HG03354 (cell line): Measurements from ENCODE around the gene PLCB2.

ENCODE experiments used
- ATAC-seq: cut with Tn5 transposase; IDR thresholded peaks from one replicate; pipeline ENCODE4 v1.9.1; 2021; ENCODE audit warnings: mild to moderate bottlenecking; ENCODE audit not compliant: unreplicated experiment, poor library complexity, severe bottlenecking

Gene PLCB2

GRCh38 chr15:40276927-40277326 lies 30.8 kb downstream of the PLCB2 start:
- ATAC-seq: no peak

DNA sequence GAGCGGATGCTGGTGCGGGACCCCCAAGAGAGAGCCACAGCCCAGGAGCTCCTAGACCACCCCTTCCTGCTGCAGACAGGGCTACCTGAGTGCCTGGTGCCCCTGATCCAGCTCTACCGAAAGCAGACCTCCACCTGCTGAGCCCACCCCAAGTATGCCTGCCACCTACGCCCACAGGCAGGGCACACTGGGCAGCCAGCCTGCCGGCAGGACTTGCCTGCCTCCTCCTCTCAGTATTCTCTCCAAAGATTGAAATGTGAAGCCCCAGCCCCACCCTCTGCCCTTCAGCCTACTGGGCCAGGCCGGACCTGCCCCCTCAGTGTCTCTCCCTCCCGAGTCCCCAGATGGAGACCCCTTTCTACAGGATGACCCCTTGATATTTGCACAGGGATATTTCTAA lies 31.8 kb downstream of the PLCB2 start:
- ATAC-seq: no peak

GRCh38 chr15:40275523-40275922 lies 32.2 kb downstream of the PLCB2 start:
- ATAC-seq: no peak

DNA sequence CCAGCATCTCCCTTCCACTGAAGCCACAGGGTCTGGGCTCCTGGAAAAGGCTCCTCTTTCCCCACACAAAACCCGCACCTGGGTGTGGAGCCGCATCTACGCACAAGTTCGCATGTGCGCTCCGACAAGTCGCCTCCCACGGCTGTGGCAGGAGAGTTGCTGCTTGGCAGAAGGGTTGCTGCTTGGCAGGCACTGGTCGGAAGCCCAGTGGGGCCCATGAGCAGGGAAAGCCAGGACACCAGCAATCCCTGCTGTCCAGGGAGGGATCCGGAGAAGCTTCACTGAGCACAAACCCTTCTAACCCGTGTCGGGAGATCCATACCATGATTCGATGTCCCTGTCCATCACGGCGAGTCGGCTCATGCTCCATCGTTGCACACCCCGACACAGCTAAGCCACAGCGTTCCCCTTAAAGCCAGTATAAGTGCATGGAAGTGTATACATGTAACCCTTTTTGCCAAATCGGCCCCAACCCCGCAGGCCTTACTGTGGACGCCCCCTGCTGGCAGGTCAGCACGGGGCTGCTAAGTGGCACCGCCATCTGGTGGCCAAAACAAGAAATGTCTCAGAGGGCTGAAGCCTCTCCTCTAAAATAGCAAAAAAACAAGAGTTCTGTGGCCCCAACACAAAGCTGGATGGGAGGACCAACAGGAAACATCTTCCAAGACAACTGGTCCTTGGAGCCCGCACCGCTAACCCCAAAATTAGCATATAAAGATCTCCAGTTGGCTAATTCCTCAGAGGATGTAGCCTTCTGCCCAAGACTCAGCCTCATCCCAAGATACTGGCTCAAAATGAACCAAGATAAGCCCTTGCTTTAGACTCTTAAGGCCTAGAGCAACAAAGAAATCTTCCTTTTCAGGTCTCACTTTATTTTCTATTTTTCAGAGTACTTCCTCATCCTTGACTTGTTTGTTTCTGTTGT lies 33.1 kb downstream of the PLCB2 start:
- peak; percentile 56 for ATAC-seq

DNA sequence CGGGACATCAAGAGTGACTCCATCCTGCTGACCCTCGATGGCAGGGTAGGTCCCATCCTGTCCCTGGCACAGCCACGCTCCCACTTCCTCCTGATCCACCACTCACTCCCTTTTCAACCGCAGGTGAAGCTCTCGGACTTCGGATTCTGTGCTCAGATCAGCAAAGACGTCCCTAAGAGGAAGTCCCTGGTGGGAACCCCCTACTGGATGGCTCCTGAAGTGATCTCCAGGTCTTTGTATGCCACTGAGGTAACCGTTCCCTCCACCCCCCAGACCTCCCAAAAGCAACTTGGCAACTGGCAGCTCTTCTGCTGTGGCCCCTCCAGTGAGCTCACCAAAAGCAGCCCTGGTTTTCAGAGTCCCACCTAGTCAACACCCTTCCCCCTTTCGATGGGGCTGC lies 34.3 kb downstream of the PLCB2 start:
- no peak for ATAC-seq

GRCh38 chr15:40272485-40273056 lies 35.2 kb downstream of the PLCB2 start:
- no peak for ATAC-seq

GRCh38 chr15:40271685-40272484 lies 35.9 kb downstream of the PLCB2 start:
- ATAC-seq: no peak

- ATAC-seq: no peak
Observed at GRCh38 chr15:40270246-40270995, 37.3 kb downstream of the PLCB2 start.

GRCh38 chr15:40269604-40270003 lies 38.1 kb downstream of the PLCB2 start:
- no peak for ATAC-seq

GRCh38 chr15:40267670-40268069 lies 40.1 kb downstream of the PLCB2 start:
- ATAC-seq: no peak

DNA sequence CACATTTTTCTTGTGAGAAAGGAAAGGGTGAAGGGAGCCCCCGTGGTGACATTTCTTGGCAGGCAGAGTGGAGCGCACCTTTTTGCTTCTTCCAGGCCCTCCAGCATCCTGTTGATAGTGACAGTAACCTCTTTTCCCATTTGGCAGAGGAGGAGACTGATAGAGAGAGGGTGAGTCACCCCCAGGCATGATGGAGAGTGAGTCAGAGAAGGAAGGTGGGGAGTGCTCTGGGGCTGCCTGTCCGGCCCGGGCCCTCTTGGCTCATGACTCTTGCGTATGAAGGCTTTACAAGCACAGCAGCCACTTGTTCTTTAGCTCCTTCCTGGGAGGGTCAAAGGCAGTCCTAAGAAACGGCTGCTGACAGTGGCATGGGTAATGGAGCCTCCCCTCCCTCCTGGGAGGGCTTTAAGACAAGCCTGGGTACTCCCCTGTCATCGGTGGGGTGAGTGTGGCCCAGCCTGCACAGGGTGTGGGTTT lies 40.9 kb downstream of the PLCB2 start:
- ATAC-seq: no peak

DNA sequence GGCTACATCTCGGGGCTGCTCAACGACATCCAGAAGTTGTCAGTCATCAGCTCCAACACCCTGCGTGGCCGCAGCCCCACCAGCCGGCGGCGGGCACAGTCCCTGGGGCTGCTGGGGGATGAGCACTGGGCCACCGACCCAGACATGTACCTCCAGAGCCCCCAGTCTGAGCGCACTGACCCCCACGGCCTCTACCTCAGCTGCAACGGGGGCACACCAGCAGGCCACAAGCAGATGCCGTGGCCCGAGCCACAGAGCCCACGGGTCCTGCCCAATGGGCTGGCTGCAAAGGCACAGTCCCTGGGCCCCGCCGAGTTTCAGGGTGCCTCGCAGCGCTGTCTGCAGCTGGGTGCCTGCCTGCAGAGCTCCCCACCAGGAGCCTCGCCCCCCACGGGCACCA lies 41.9 kb downstream of the PLCB2 start:
- no peak for ATAC-seq

- ATAC-seq: no peak
Observed at GRCh38 chr15:40265355-40265754, 42.4 kb downstream of the PLCB2 start.

DNA sequence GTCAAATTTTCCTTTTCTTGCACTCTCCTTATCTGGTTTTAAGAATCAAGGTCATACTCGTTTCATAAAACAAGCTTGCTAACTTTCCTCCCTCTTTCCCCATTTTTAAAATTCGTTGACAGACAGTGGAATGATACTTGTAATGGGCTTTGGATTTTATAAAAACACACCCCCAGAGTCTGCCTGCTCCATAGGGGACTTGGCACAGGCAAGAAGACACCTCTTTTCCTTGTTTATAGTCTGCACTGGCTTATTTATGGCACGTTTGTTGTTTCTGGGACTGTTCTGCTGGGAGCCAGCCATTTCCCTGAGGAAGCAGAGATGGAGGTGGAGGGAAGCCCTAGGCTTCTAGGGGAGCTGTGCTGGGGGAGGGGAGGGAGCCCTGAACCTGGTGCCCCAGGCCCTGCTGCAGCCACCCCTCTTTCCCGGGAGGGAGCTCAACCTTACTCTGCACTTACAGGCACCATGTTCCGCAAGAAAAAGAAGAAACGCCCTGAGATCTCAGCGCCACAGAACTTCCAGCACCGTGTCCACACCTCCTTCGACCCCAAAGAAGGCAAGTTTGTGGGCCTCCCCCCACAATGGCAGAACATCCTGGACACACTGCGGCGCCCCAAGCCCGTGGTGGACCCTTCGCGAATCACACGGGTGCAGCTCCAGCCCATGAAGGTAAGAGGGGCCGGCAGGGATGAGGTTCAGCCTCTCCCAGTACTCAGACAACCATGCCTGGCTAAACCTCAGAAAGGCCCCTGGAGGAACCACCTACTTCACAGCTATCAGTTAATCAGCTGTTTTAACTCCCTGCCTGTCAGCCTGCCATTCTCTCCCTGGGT lies 43.2 kb downstream of the PLCB2 start:
- ATAC-seq: no peak

DNA sequence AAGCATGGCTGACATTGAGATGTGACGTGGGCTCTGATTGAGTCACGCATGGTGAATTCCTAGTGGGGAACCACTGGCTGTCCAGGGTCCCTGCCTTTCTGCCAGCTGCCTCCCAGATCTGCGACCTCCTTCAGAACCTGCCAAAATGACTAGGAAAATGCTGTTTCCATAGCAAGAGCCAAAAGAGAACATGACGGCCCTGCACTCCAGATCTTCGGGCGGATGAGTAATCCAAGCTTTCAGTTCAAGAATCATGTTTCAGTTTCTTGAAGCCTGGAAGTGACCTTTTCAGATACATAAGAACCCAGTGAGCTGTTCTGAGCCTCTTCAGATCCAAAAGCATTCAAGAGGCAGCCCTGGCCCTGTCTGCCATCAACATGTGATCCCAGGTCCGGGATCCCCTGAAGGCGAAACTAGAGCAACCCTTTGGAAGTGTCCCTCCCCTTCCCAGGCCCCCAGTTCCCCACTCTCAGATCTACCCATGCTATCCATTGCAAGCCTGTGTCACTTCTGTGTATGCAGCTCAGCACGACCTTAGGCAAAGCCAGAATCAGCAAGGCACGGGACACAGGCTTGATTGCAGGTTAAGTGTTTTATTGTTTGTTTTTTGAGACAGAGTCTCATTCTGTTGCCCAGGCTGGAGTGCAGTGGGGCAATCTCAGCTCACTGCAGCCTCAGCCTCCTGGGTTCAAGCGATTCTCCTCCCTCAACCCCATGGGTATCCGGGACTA lies 44.5 kb downstream of the PLCB2 start:
- ATAC-seq: no peak

DNA sequence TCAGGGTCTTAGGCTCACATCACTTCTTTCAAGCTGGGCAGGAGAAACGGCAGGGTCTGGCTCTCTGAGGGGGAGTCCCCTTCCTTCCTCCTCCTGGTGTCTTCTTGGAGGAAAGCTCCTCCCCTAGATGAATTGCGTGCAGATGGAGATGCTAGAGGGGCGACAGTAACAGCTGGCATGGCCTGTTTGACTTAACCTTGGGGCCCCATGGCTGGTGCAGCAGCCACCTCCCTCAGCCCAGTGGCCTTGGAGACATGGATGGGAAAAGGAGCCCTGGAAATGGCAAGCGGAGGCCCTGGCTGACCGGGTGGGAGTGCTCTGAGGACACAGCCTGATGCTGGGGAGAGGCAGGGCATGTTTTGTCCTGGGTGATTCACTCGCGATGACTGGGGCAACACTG lies 48.7 kb downstream of the PLCB2 start:
- no peak for ATAC-seq

- no peak for ATAC-seq
Observed at GRCh38 chr15:40258544-40258943, 49.2 kb downstream of the PLCB2 start.
